ENCODE results near the gene SLC11A1.

- TF ChIP-seq CTCF (conservative IDR thresholded peaks at IDR 0.05) (no peak), EZH2 (IDR thresholded peaks at IDR 0.05; ENCODE audit: low read depth) (no peak)
Measured at GRCh38 chr2:218371983-218372350, 10.1 kb upstream of the SLC11A1 start.
